H9 (cell line): Measurements from ENCODE around the gene KLC4. TPM values are rescaled to one million over a fixed set of nuclear protein-coding genes. Genes with fewer than 3 reads are reported as not detected.
A peak's percentile ranks its signal among the peaks of the same experiment; 100 is the strongest.

Experiments used
- DNase-seq: peaks from one replicate; pipeline ENCODE4 v3.0.0-alpha.2; 2017
- H2AFZ ChIP-seq: one replicate; pipeline ENCODE4 v1.6.1; 2013; ENCODE audit warnings: mild to moderate bottlenecking, low read length, control low read depth, moderate library complexity
- H2AK5ac ChIP-seq: 2 replicates; pipeline ENCODE4 v1.6.1; 2013; ENCODE audit warnings: low read length, control low read depth, mixed read lengths; ENCODE audit not compliant: insufficient read length
- H2BK120ac ChIP-seq: one replicate; pipeline ENCODE4 v1.6.1; 2013; ENCODE audit warnings: low read depth, mild to moderate bottlenecking, low read length, control low read depth, inconsistent platforms; ENCODE audit not compliant: poor library complexity, severe bottlenecking
- H2BK12ac ChIP-seq: 2 replicates; pipeline ENCODE4 v1.6.1; 2013; ENCODE audit warnings: low read length, control low read depth, mixed read lengths, low read depth; ENCODE audit not compliant: insufficient read length
- H2BK15ac ChIP-seq: 2 replicates; pipeline ENCODE4 v1.6.1; 2013; ENCODE audit warnings: low read depth, low read length, control low read depth
- H2BK20ac ChIP-seq: one replicate; pipeline ENCODE4 v1.6.1; 2013; ENCODE audit warnings: low read depth, mild to moderate bottlenecking, low read length, control low read depth, inconsistent platforms; ENCODE audit not compliant: poor library complexity, severe bottlenecking
- H2BK5ac ChIP-seq: 2 replicates; pipeline ENCODE4 v1.6.1; 2013; ENCODE audit warnings: low read length, control low read depth, mixed read lengths; ENCODE audit not compliant: insufficient read length
- H3K14ac ChIP-seq: 2 replicates; pipeline ENCODE4 v1.6.1; 2013; ENCODE audit warnings: low read length, control low read depth; ENCODE audit not compliant: insufficient read depth
- H3K18ac ChIP-seq: 2 replicates; pipeline ENCODE4 v1.6.1; 2013; ENCODE audit warnings: low read depth, mild to moderate bottlenecking, mixed read lengths, low read length, control low read depth; ENCODE audit not compliant: insufficient read length
- H3K23ac ChIP-seq: 2 replicates; pipeline ENCODE4 v1.6.1; 2013; ENCODE audit warnings: low read length, control low read depth, mixed read lengths, low read depth; ENCODE audit not compliant: insufficient read length
- H3K23me2 ChIP-seq: 2 replicates; pipeline ENCODE4 v1.6.1; 2013; ENCODE audit warnings: low read depth, mild to moderate bottlenecking, mixed read lengths, low read length, control low read depth; ENCODE audit not compliant: insufficient read length, poor library complexity, severe bottlenecking
- H3K27ac ChIP-seq: 2 replicates; pipeline ENCODE4 v1.5.1; 2013; ENCODE audit warnings: low read length, control low read depth, mixed read lengths, low read depth; ENCODE audit not compliant: insufficient read length
- H3K27me3 ChIP-seq: 2 replicates; pipeline ENCODE4 v1.6.1; 2013; ENCODE audit warnings: low read length, control low read depth, inconsistent platforms; ENCODE audit not compliant: insufficient read depth
- H3K4ac ChIP-seq: 2 replicates; pipeline ENCODE4 v1.6.1; 2013; ENCODE audit warnings: low read depth, mild to moderate bottlenecking, control low read depth, inconsistent platforms, low read length, moderate library complexity
- H3K4me1 ChIP-seq: 2 replicates; pipeline ENCODE4 v1.6.1; 2013; ENCODE audit warnings: low read length, control low read depth, inconsistent platforms; ENCODE audit not compliant: insufficient read depth
- H3K4me2 ChIP-seq: 2 replicates; pipeline ENCODE4 v1.6.1; 2013; ENCODE audit warnings: low read length, control low read depth, mixed read lengths; ENCODE audit not compliant: insufficient read length, insufficient read depth
- H3K56ac ChIP-seq: 2 replicates; pipeline ENCODE4 v1.6.1; 2013; ENCODE audit warnings: low read depth, mild to moderate bottlenecking, mixed read lengths, low read length, control low read depth; ENCODE audit not compliant: insufficient read length
- H3K79me1 ChIP-seq: 2 replicates; pipeline ENCODE4 v1.6.1; 2013; ENCODE audit warnings: low read depth, mild to moderate bottlenecking, moderate library complexity, low read length, control low read depth, inconsistent platforms; ENCODE audit not compliant: insufficient read depth, poor library complexity, severe bottlenecking
- H3K79me2 ChIP-seq: 2 replicates; pipeline ENCODE4 v1.6.1; 2013; ENCODE audit warnings: low read length, control low read depth, inconsistent platforms; ENCODE audit not compliant: insufficient read depth
- H3K9ac ChIP-seq: 2 replicates; pipeline ENCODE4 v1.6.1; 2013; ENCODE audit warnings: low read length, control low read depth, mixed read lengths; ENCODE audit not compliant: insufficient read length; ENCODE audit errors: extremely low read depth
- H3K9me3 ChIP-seq: one replicate; pipeline ENCODE4 v1.6.1; 2013; ENCODE audit warnings: low read depth, low read length, inconsistent platforms; ENCODE audit not compliant: control insufficient read depth
- H3T11ph ChIP-seq: one replicate; pipeline ENCODE4 v1.6.1; 2013; ENCODE audit warnings: mild to moderate bottlenecking, low read length, control low read depth, inconsistent platforms
- H4K20me1 ChIP-seq: one replicate; pipeline ENCODE4 v1.6.1; 2013; ENCODE audit not compliant: control insufficient read depth, insufficient read length, insufficient read depth
- H4K5ac ChIP-seq: 2 replicates; pipeline ENCODE4 v1.6.1; 2013; ENCODE audit warnings: low read depth, mild to moderate bottlenecking, mixed read lengths, low read length, control low read depth; ENCODE audit not compliant: insufficient read length
- H4K8ac ChIP-seq: replicated peaks from 2 replicates; pipeline ENCODE4 v1.6.1; 2013; ENCODE audit warnings: low read length, control low read depth, mixed read lengths, low read depth; ENCODE audit not compliant: insufficient read length
- H4K91ac ChIP-seq: 2 replicates; pipeline ENCODE4 v1.6.1; 2013; ENCODE audit warnings: low read depth, mild to moderate bottlenecking, moderate library complexity, mixed read lengths, low read length, control low read depth; ENCODE audit not compliant: insufficient read length
- H3K27ac Mint-ChIP-seq, 3 experiments: 2 replicates in 2 of 3; 3 replicates in 1 of 3; pipeline ENCODE4 v1.8.0; 2020 to 2021; ENCODE audit warnings: mixed read lengths in 3 of 3, mild to moderate bottlenecking in 1 of 3, moderate library complexity in 1 of 3
- H3K27me3 Mint-ChIP-seq: 2 replicates; pipeline ENCODE4 v1.8.0; 2021; ENCODE audit warnings: low read depth, mild to moderate bottlenecking, moderate library complexity, mixed read lengths
- H3K36me3 Mint-ChIP-seq, 3 experiments: 2 replicates in 2 of 3; 3 replicates in 1 of 3; pipeline ENCODE4 v1.8.0; 2020 to 2021; ENCODE audit warnings: low read depth in 3 of 3, mixed read lengths in 3 of 3; ENCODE audit not compliant: insufficient read depth in 1 of 3
- H3K4me1 Mint-ChIP-seq, 2 experiments: 2 replicates each; pipeline ENCODE4 v1.8.0; 2020; ENCODE audit warnings: mixed read lengths in 2 of 2
- H3K4me3 Mint-ChIP-seq, 2 experiments: 2 replicates in 1 of 2; 3 replicates in 1 of 2; pipeline ENCODE4 v1.8.0; 2020 to 2021; ENCODE audit warnings: mild to moderate bottlenecking in 2 of 2, mixed read lengths in 2 of 2, moderate library complexity in 1 of 2
- H3K9me3 Mint-ChIP-seq, 2 experiments: 2 replicates in 1 of 2; 3 replicates in 1 of 2; pipeline ENCODE4 v1.8.0; 2020; ENCODE audit warnings: mild to moderate bottlenecking in 2 of 2, mixed read lengths in 2 of 2, moderate library complexity in 1 of 2
- CTCF ChIP-seq: fragments of 200-600 bp; sonication (generic); conservative IDR thresholded peaks from 3 replicates; pipeline ENCODE4 v1.8.0; 2021; ENCODE audit warnings: antibody characterized with exemption, mild to moderate bottlenecking
- WGBS: extraction: QIAGEN DNeasy Blood & Tissue Kit; methylation state at CpG from one replicate; pipeline ENCODE4 v1.1.7; 2013; ENCODE audit warnings: missing lambda C conversion rate, low lambda C conversion rate, mixed read lengths; ENCODE audit not compliant: insufficient read length; ENCODE audit errors: extremely low coverage; 5-methylcytosine and 5-hydroxymethylcytosine counted together
- total RNA-seq: library from RNA; stranded (reverse); gene quantifications from 2 replicates; pipeline ENCODE4 v1.2.1, GENCODE V29; 2021

KLC4 gene
- total RNA-seq, 1 experiment from 2014 or later, result 29.7 TPM

- Histone ChIP-seq H3T11ph (no peak overlapping the region), H3K23ac (no peak overlapping the region), H3K4me1 (no peaks in the 10 kb centered on the region), H4K91ac (no peak overlapping the region), H4K20me1 (no peaks in the 10 kb centered on the region), H2BK15ac (no peak overlapping the region), H3K79me2 (no peaks in the 10 kb centered on the region), H3K14ac (no peak overlapping the region), H2BK12ac (no peak overlapping the region), H2BK20ac (no peak overlapping the region), H3K4ac (no peak overlapping the region), H4K8ac (no peak overlapping the region), H3K27me3 (no peaks in the 10 kb centered on the region), H2BK5ac (no peak overlapping the region), H4K5ac (no peak overlapping the region), H3K9ac (no peak overlapping the region), H3K4me2 (no peak overlapping the region), H2AFZ (no peak overlapping the region), H2BK120ac (no peak overlapping the region), H3K79me1 (no peaks in the 10 kb centered on the region), H2AK5ac (no peak overlapping the region), H3K18ac (no peak overlapping the region), H3K27ac (no peak overlapping the region), H3K9me3 (no peaks in the 10 kb centered on the region), H3K23me2 (no peaks in the 10 kb centered on the region), H3K56ac (no peak overlapping the region)
- H3K4me3 Mint-ChIP-seq, result no peak overlapping the region; a peak in 1 of 5 replicates
- DNase-seq, result peak; percentile 18
- no peaks in the 10 kb centered on the region for H3K4me1 Mint-ChIP-seq
- H3K27me3 Mint-ChIP-seq, result no peaks in the 10 kb centered on the region; the same call in none of the 2 replicates
- WGBS, result no CpG with 5 or more reads among the region's 9 CpGs
- TF ChIP-seq CTCF, result no peak
- H3K9me3 Mint-ChIP-seq, result no peaks in the 10 kb centered on the region; a peak in 1 of 5 replicates
- peaks cover 35 to 84% (median 68%) of the 10 kb centered on the region in 3 experiments for H3K36me3 Mint-ChIP-seq
- H3K27ac Mint-ChIP-seq, result no peak overlapping the region; a peak in 2 of 7 replicates
Observed at GRCh38 chr6:43038727-43039126, 20.7 kb upstream of the KLC4 start.
